ENCODE measurements around the gene KNDC1.
A peak's percentile ranks its signal among the peaks of the same experiment; 100 is the strongest.

DNA sequence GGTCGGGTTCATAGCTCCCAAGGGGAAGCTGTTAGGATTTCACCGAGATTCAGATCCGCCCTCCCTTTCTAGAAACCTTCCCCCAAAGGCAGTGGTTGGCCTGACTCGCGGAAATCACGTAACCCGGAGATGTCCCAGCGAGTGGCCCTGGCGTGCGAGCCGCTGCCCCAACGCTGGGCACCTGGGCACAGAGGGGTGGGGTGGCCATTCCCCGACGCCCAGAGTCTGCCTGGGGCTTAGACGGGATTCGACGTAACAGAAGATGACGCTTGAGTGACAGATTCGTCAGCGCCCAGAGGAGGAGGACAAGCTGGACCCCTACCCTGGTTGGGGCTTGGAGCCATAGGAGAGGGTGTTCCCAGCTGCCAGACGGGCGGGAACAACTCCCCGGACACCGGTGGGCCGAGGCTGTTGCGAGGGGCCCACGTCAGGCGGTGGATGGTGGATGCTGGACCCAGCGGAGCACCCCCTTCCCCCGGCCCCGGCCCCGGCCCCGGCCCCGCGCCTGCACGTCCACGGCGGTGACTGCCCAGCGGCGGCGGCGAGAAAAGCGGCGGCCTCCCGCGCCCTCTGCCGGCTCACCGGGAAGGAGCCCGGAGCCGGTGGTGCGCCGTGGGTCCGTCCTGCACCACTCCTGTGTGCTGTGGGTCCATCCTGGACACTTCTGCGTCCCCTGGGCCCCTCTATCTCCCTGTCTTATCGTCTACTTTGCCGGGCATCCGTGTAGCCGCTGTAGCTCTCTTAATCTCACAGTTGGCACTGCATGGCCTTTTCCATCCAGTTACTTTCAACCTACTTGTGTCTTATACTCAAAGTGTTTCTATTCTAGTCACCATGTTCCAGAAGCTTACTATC, 35.4 kb upstream of the KNDC1 start:
- TF ChIP-seq, protein P1, sequence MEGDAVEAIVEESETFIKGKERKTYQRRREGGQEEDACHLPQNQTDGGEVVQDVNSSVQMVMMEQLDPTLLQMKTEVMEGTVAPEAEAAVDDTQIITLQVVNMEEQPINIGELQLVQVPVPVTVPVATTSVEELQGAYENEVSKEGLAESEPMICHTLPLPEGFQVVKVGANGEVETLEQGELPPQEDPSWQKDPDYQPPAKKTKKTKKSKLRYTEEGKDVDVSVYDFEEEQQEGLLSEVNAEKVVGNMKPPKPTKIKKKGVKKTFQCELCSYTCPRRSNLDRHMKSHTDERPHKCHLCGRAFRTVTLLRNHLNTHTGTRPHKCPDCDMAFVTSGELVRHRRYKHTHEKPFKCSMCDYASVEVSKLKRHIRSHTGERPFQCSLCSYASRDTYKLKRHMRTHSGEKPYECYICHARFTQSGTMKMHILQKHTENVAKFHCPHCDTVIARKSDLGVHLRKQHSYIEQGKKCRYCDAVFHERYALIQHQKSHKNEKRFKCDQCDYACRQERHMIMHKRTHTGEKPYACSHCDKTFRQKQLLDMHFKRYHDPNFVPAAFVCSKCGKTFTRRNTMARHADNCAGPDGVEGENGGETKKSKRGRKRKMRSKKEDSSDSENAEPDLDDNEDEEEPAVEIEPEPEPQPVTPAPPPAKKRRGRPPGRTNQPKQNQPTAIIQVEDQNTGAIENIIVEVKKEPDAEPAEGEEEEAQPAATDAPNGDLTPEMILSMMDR (IDR thresholded peaks at IDR 0.05), result peak in 4 of 6 experiments; percentile 21 to 38 (median 32)
- no peak for TF ChIP-seq POLR2A (IDR thresholded peaks at IDR 0.05)

Data from Peyer's patch (tissue), 4 donors.